HG03342 (cell line): ENCODE measurements around the gene PELO.

ENCODE experiments used
- ATAC-seq: cut with Tn5 transposase; IDR thresholded peaks from one replicate; pipeline ENCODE4 v1.9.1; 2021; ENCODE audit warnings: mild to moderate bottlenecking, moderate library complexity; ENCODE audit not compliant: unreplicated experiment

The PELO gene

DNA sequence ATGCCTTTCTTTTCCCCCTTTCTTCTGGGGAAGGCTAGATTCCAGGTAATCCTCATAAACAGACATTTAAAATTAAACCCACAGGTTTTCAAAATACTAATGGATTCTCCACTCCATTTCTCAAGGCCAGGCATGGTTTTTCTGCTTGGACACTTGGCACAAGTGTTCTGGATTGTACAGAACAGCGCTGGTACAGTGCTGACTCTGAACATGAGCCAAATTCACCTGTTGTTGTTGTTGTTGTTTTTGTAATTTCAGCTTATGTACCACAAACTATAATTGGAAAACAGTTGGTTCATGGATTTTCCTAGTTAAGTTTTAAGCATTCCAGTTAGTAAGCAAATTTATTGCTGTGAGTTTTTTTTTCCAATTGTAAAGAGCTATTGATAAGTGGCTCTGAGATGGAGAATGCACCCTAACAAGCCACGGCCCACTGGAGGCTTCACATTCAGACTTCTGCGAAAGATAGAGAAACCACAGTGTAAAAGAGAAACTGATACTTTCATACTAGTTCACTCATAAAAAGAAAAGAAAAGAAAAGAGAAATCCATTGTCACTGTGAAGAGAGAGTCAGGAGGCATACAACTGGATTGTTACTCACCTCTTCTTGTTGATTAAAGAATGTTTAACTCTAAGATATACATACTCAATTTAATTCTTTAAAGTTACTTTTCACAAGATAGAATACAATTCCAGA lies 16.2 kb upstream of the PELO start:
- ATAC-seq = peak; percentile 95

DNA sequence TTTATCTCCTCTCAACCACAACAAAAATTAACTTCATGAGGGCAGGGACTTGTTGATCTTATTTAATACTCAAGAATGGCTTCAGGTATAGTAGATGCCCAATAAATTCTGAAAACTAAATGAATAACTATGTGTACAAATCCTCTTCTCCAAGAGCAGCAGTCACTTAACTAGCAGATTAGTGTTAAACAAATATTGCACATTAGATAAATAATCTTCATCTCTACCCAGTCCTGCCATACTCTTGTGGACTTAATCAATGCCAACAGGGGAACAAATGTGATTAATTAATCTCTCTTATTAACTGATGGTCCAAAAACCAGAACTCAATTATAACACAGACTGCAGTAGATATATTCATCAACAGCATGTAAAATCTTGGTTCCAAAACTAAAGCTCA lies 15.0 kb upstream of the PELO start:
- ATAC-seq = no peak

- ATAC-seq = no peak
Measured at GRCh38 chr5:52773342-52773741, 14.4 kb upstream of the PELO start.

GRCh38 chr5:52774005-52774410 lies 13.7 kb upstream of the PELO start:
- no peak for ATAC-seq

DNA sequence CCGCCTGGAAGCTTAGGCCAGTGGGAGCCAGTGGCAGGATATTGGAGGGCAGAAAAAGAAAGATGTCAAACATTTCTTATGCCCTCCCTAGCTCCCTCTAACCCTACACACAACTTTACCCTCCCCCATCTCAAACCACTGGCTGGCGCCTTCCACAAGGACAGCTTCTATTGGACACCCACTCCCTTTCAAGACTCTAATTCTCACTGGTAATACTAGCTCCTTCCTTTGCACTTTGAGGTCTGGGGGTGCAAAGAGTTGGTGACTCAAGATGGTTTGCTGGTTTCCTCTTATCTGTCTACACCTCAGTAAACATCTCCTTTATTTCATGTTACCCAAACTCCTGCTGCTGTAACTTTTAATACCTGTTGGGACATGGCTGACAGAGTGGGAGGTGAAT lies 11.6 kb upstream of the PELO start:
- no peak for ATAC-seq

DNA sequence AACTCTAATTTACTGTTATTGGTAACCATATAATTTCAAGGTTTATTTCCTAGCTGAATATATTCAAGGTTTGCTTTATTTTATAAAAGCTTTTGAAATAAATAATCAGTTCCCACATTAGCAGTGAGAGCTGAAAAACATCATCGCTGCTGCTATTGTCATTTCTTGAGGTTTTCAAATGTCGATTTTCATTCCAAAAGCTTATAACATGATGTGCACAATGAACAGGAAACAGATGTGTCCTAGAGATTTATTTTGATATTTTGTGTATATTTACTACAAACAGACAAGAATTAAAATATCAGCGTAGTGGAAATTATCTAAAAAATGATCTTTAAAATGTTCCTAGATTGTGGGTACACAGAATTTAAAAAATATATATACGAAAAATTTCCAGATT lies 10.5 kb upstream of the PELO start:
- ATAC-seq = no peak

DNA sequence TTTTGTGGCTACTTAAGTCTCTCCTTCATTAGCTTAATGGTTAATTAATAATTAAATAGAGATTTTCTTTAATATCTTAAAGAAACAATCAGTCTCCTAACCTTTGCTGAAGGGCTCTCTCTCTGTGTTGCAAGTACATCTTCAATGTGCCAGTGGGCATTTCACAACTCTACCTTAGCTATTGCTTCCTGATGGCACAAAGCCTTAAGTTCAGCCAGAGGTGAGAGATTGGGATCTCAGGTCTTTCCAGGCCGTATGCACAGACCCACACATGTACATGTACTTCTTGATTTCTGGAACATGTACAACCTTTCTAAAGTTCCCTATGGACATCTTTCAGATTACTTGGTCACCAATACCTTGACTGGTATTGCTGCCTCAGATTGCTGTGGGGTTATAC lies 8.9 kb upstream of the PELO start:
- ATAC-seq = no peak

DNA sequence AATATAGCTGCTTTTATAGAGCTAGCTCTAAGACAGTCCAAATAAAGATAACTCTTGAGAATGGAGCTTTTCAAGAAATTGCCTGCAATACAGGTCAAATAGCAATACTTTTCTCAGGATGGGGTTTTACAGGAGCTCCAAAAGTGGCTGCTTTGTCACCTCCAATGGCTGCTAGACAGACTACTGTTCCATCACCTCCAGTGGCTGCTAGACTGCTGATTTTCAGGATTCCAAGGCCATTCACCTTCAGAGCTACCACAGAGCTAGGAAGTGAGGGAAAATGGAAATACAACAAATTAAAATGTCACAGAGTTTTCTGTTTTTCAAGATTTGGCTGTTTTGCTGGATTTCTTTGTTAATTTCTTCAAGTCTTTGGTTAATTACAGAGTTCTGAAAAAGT lies 8.5 kb upstream of the PELO start:
- ATAC-seq = no peak

DNA sequence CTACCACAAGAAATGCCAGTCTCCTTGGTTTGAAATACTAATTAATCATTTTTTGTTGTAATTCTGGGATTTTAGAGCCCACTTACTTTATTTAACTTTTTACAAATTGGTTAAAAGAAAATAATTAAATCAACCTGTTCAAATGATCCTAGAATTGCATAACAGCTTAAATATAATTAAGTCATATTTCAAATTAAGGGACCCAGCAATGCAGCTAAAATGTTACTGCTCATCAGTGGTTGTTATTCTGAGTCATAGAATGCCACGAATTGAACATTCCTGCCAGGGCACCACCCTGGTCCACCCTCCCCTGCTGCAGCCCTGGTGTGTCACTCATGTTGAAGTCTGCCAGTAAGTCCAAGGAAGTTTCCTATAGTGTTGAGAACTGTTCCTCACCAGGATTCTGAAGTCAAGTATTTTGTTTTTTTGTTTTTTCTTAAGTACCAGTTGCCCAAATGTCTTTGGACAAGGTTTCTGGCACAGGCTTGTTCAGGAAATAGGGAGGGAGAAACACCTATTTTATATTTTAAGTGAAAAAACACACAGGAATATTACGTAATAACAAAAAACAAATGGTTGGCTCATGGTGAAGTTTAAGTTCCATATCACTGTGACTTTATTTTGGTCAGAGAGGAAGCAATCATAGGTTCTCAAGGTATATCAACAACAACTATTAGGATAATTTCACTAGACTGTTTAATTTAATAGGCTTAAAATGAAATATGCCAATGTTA lies 4.3 kb upstream of the PELO start:
- ATAC-seq = no peak

DNA sequence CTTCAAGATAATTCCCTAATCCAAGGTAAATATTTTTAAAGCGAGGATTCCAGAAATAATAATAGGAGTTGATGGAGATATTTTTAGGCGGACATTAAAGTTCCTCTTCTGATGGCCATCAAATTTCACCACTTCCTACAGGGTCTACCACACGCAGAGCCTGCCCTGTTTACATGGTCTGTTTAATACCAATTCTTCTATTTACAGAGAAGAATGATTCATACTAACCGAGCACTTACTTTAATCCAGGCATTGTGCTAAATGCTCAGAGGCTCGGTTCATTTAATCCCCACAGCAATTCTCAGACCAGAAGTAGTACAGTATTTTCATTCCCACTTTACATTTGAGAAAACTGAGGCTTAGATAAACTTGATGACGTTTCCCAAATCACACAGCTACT lies 3.0 kb upstream of the PELO start:
- no peak for ATAC-seq

GRCh38 chr5:52786391-52786790 lies 1.3 kb upstream of the PELO start:
- ATAC-seq = no peak

DNA sequence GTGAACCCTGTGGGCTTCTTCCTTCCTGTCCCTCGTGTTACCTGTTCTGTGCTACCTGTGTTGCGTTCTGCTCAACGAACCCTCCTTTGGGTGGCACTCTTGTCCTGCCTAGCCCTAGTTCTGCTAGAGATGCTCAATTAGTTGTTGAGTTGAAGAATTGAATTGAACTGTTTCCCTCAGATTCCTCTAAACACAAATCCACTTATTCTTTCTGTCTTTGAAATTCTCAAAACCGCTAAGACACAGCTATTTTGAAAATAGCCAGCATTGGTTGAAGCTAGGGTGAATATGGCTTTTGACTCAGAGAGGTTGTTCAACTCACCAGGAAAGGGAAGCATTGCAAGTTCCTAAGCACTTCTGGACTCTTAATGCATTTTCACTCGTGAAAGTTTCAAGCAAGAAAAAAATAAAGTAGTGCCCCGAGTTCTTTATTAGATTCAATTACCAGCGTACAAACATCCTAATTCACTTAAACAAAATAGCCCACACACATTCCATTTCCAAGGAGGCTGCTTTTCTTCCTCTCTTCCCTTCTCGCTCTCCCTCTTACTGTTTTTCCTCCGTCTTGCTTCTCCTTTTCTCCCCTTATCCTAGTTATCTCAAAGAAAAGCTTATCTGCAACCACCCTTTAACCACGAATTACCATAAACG lies 642 bp upstream of the PELO start:
- no peak for ATAC-seq

GRCh38 chr5:52788505-52788821 lies 747 bp downstream of the PELO start:
- ATAC-seq = no peak

- ATAC-seq = no peak
Measured at GRCh38 chr5:52789378-52789777, 1.7 kb downstream of the PELO start.

DNA sequence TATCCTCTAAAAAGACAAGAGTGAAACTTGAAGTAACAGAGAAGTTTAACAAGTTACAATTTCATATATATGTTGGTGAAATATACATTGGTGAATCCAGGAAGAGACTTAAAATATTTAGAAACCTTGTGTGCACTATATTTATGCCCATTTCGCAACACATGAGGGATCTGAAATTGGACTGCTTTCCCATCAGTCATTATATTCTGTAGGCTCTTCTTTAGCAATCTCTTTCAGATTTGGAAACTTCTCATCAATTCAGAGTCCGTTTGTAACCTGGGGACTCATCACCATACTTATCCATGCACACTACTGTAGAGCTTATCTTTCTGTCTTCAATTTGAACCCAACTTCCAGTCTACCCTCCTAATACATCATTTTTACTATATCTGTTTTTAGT lies 2.1 kb downstream of the PELO start:
- ATAC-seq = no peak

- ATAC-seq = no peak
Measured at GRCh38 chr5:52791366-52791765, 3.6 kb downstream of the PELO start.

DNA sequence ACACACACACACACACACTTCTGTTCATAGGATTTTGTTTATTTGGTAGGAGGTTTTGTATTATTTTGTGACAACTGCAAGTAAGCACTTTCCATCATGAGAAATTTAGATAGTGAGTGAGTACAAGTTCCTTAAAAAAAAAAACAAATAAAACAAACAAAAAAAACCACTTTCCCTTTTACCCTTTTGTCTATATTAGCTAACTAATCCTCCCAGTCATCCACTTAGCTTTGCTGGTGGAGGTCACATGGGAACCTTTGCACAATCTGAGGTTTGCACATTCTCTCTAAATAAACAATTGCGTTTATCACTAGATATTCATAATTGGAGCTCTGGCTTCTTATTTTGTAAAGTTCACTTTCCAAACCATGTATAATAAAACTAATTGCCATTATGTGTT lies 6.8 kb downstream of the PELO start:
- ATAC-seq = no peak

DNA sequence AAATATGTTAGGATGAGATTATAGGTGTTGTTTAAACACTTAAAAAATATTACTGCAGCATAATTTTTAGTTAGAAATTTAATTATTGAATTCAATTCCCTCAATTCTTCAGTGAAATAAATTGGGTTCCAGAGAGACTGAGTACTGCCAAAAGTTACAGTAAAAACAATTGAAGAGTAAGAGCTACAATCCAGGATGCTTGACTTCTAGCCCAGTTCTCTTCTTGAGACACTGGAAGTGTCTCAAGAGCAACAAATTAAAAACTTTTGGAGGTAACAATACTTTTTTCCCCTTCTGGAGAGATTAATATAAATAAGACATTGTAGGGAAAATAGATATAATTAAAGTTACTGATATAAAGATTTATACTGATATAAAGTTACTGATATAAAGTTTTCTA lies 8.3 kb downstream of the PELO start:
- ATAC-seq = no peak

- no peak for ATAC-seq
Measured at GRCh38 chr5:52796516-52797103, 8.9 kb downstream of the PELO start.

- no peak for ATAC-seq
Measured at GRCh38 chr5:52798938-52799337, 11.2 kb downstream of the PELO start.

GRCh38 chr5:52799358-52799982 lies 11.8 kb downstream of the PELO start:
- peak; percentile 43 for ATAC-seq

DNA sequence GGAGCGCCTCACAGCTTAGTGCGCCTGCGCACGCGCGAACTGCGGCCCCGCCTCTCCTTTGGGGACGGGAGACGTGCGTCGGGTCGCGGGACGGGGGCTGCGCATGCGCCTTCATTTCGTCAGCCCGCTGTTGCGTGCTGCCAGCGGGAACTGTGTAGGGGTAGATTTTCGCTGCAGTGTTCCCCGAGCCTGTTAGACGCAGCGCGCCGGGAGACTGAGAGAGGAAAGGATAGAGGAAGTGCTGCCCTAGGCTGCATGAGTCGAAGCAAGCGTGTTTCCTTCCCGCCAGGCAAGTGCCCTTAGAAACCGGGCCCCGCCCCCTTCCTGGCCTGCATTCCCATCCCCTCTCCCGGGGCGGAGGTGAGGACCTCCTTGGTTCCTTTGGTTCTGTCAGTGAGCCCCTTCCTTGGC lies 12.3 kb downstream of the PELO start:
- peak; percentile 83 for ATAC-seq
